Panc1 (cell line): ENCODE measurements around the gene ZNF512B. TPM values are rescaled to one million over a fixed set of nuclear protein-coding genes. Genes with fewer than 3 reads are reported as not detected.
"Not testable (repeated sequence)": the region's sequence is repeated elsewhere in the genome, so short reads cannot be mapped to it uniquely, and the experiment has no call there.

Experiments
- ATAC-seq: fragments of 200-7000 bp; cut with Tn5 transposase; 2 replicates; pipeline ENCODE4 v1.9.1; 2020; ENCODE audit warnings: mild to moderate bottlenecking, moderate library complexity
- BruUV-seq: library from RNA; stranded (reverse); fragments of 400-500 nt; replicated peaks from 2 replicates; lab custom pipeline; 2021; lab: Mats Ljungman, UMichigan
- CTCF ChIA-PET: fragments of 300-600 bp; sonication (Branson Sonifier 250); formaldehyde crosslinking; loops from one replicate; lab custom pipeline; 2022; ENCODE audit warnings: antibody characterized with exemption; lab: Charles Lee
- POLR2A ChIA-PET: fragments of 300-600 bp; sonication (Branson Sonifier 250); formaldehyde crosslinking; loops from one replicate; lab custom pipeline; 2022; ENCODE audit warnings: antibody characterized with exemption; lab: Charles Lee
- DNase-seq: peaks from one replicate; pipeline ENCODE4 v3.0.0-alpha.2; 2010; ENCODE audit warnings: low read depth, low spot score
- H3K27ac ChIP-seq: 2 replicates; pipeline ENCODE4 v1.5.1; 2011; ENCODE audit warnings: mild to moderate bottlenecking, low read length, inconsistent platforms
- H3K27me3 ChIP-seq: fragments of 200-500 bp; sonication (Bioruptor generic); 2 replicates; pipeline ENCODE4 v1.6.0; 2014; ENCODE audit warnings: low read length, inconsistent platforms; ENCODE audit not compliant: control insufficient read depth, insufficient read depth
- H3K36me3 ChIP-seq: fragments of 200-500 bp; sonication (Bioruptor generic); 2 replicates; pipeline ENCODE4 v1.5.1; 2014; ENCODE audit warnings: inconsistent platforms, mild to moderate bottlenecking, low read length, moderate library complexity; ENCODE audit not compliant: control insufficient read depth, insufficient read depth
- H3K4me1 ChIP-seq: 2 replicates; pipeline ENCODE4 v1.5.1; 2011; ENCODE audit warnings: inconsistent platforms, mild to moderate bottlenecking, low read length, moderate library complexity; ENCODE audit not compliant: control insufficient read depth, insufficient read depth
- H3K4me3 ChIP-seq, 2 experiments: 2 replicates each; pipeline ENCODE4 v1.5.1; 2011 to 2012; ENCODE audit warnings: low read depth in 2 of 2, low read length in 2 of 2, mild to moderate bottlenecking in 2 of 2, inconsistent platforms in 1 of 2, moderate library complexity in 1 of 2
- H3K9me3 ChIP-seq: fragments of 200-500 bp; sonication (Bioruptor generic); 2 replicates; pipeline ENCODE4 v1.5.1; 2014; ENCODE audit warnings: low read depth, mild to moderate bottlenecking, inconsistent platforms, low read length, moderate library complexity; ENCODE audit not compliant: control insufficient read depth, insufficient read depth
- CTCF ChIP-seq: fragments of 450-650 bp; IDR thresholded peaks from 2 replicates; pipeline ENCODE4 v1.5.1; 2017; ENCODE audit warnings: mild to moderate bottlenecking
- POLR2AphosphoS5 ChIP-seq: IDR thresholded peaks from 2 replicates; pipeline ENCODE4 v1.6.1; 2012; ENCODE audit warnings: mild to moderate bottlenecking, low read depth, low read length, moderate library complexity
- REST ChIP-seq, 2 experiments: IDR thresholded peaks; 2 replicates each; pipeline ENCODE4 v1.6.1; 2011 to 2012; ENCODE audit warnings: low read depth in 2 of 2, control low read depth in 1 of 2, low read length in 1 of 2, mild to moderate bottlenecking in 1 of 2, moderate library complexity in 1 of 2; ENCODE audit not compliant: insufficient read depth in 1 of 2
- SIN3A ChIP-seq: IDR thresholded peaks from 2 replicates; pipeline ENCODE4 v1.6.1; 2012; ENCODE audit warnings: low read depth, mild to moderate bottlenecking, low read length, moderate library complexity, borderline replicate concordance; ENCODE audit not compliant: insufficient read depth
- TCF7L2 ChIP-seq: IDR thresholded peaks from 2 replicates; pipeline ENCODE4 v1.6.1; 2011; ENCODE audit warnings: mild to moderate bottlenecking, low read depth, low read length, inconsistent platforms
- in situ Hi-C: cut with HindIII; loops from 2 replicates; pipeline ENCODE4 v1.10.0; 2016; ENCODE audit warnings: low sequenced_read_pairs, low pct_unique_long_range_greater_than_20kb
- intact Hi-C: fragments of 100-400 bp; cut with micrococcal nuclease; formaldehyde crosslinking; loops from one replicate; pipeline ENCODE4 v1.10.0; 2022; ENCODE audit not compliant: unreplicated experiment
- total RNA-seq: library from RNA; stranded (reverse); gene quantifications from one replicate; pipeline ENCODE4 v1.2.1, GENCODE V29; 2021; ENCODE audit not compliant: unreplicated experiment

The ZNF512B gene
- total RNA-seq, 1 experiment from 2014 or later = 17.9 TPM

- Histone ChIP-seq H3K27ac (no peak overlapping the region), H3K4me1 (peaks cover 15% of the 10 kb centered on the region), H3K4me3 (no peak overlapping the region), H3K9me3 (no peaks in the 10 kb centered on the region), H3K27me3 (no peaks in the 10 kb centered on the region), H3K36me3 (no peaks in the 10 kb centered on the region)
- POLR2A ChIA-PET = no interaction called here
- CTCF ChIA-PET = no interaction called here
- no TSS peak for BruUV-seq
- intact Hi-C loops = no loop called here
- DNase-seq (no peak), ATAC-seq (no peak)
- in situ Hi-C loops = no loop called here
- no peak for TF ChIP-seq REST (IDR thresholded peaks at IDR 0.05; ENCODE audit: insufficient read depth in 1 of 2, low read depth in 2 of 2, low read length in 1 of 2)
- no peak for TF ChIP-seq TCF7L2
- no peak for TF ChIP-seq CTCF
Measured at GRCh38 chr20:63961664-63962425, 7.9 kb downstream of the ZNF512B start.

GRCh38 chr20:63960654-63961621, 8.8 kb downstream of the ZNF512B start:
- DNase-seq, H3K4me3 ChIP-seq, POLR2A ChIA-PET, ATAC-seq, H3K9me3 ChIP-seq, H3K27me3 ChIP-seq, H3K27ac ChIP-seq, intact Hi-C loops, in situ Hi-C loops, H3K36me3 ChIP-seq, CTCF ChIA-PET, BruUV-seq: not testable (repeated sequence)
- peaks cover 15% of the 10 kb centered on the region for H3K4me1 ChIP-seq

GRCh38 chr20:63959699-63960075, 10.0 kb downstream of the ZNF512B start:
- H3K36me3 ChIP-seq = peaks cover 3% of the 10 kb centered on the region; the same call in 1 of the 2 replicates
- TF ChIP-seq POLR2AphosphoS5 (no peak), REST (IDR thresholded peaks at IDR 0.05; ENCODE audit: insufficient read depth in 1 of 2, low read depth in 2 of 2, low read length in 1 of 2) (no peak), SIN3A (no peak), CTCF (no peak), TCF7L2 (no peak)
- no peak overlapping the region for H3K4me3 ChIP-seq
- in situ Hi-C loops (no loop called here), intact Hi-C loops (no loop called here)
- ChIA-PET CTCF (no interaction called here), POLR2A (no interaction called here)
- ATAC-seq (no peak), DNase-seq (no peak)
- BruUV-seq = no TSS peak
- no peaks in the 10 kb centered on the region for H3K27me3 ChIP-seq
- no peaks in the 10 kb centered on the region for H3K9me3 ChIP-seq
- H3K4me1 ChIP-seq = peaks cover 16% of the 10 kb centered on the region
- H3K27ac ChIP-seq = no peak overlapping the region
